Activated CD4-positive, alpha-beta T cell treated with anti-CD3 and anti-CD28 coated beads for 24 hours (primary cell): ENCODE measurements around the gene APOL4.
"Not testable (repeated sequence)": the region's sequence is repeated elsewhere in the genome, so short reads cannot be mapped to it uniquely, and the experiment has no call there.

Experiments used
- DNase-seq, 2 donors: peaks; one replicate each; pipeline ENCODE4 v3.0.0-alpha.2; 2020; ENCODE audit warnings: low read depth in 2 of 2

APOL4 gene

DNA sequence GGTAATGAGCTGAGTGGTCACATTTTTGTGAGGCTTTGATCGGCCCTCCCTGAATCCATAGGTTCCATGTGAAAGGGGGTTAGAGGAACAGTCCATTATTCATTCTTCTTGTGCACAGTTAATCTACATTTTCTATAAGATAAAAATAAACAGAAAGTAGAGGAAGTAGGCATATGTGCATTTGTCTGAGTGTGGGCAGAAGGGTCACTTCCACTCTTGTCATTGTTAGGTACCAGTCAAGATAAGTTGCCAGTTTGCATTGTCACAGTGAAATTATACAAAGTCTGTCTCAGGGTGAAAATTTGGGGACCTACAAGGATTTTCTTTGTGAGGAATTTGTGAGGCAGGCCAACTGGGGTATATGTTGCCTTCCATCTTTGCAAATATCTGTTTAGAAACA is 4.6 kb upstream of the APOL4 start:
- DNase-seq: no peak

DNA sequence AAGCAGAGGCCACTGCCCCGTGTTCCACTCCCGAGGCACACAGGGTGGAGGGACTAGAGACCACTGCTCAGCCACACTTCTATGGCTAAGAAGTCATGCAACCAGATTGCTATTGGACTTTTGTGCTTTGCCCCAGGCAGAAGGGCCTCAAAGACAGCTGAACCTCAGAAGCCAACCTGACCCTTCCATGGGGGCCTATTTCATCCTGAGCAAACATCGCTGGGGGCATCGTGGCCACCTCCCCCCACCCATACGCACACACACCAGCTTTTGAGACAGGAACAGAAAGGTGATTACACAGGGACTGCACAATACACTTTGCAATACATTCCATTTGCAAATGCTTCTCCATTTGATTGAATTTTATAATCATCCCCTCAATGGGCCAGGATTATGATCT is 4.0 kb upstream of the APOL4 start:
- not testable (repeated sequence) for DNase-seq

DNA sequence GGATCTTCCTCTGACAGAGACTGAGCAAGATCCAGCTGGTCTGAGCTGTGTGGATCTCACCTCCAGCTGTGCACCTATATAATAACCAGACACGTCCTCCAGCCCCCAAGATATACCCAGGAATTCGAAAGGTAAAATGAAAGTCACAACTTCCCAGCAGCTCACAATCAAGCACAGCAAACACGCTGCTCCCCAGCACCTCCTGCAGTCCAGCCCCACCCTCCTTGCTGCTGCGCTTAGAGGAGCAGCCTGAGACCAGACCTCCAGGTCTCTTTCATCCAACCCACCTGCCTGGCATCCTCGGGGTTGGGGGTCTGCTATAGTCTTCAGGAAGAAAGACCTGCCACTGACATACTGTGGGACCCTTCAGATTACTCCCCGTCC is 3.0 kb upstream of the APOL4 start:
- DNase-seq: no peak

DNA sequence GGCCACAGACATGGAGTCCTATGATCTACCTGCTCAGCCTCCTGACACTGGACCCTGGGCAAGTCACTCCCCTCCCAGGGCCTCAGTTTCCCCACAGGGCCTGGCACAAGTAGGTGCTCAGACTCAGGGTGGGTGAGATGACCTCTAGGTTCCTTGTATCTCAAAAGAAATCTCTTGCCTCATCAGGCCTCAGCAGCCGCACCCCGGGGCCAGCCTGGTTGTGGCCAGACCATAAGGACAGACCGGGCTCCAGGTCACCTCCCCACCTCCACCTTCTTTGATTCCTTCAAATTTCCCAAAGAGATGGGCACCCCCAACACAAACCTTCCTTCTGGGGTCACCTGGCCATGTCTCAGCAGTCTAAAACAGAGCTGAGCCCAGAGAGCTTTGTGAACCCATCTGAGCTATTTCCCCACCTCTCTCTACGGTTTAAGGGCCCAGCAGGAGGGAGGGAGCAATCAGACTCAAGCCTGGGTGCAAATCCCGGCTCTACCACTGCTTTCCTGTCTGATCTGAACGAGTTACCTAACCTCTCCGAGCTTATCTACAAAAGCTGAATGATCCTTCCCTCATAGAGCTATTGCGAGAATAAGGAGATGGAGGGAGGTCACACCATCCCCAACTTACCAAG is 2.5 kb upstream of the APOL4 start:
- no peak for DNase-seq

DNA sequence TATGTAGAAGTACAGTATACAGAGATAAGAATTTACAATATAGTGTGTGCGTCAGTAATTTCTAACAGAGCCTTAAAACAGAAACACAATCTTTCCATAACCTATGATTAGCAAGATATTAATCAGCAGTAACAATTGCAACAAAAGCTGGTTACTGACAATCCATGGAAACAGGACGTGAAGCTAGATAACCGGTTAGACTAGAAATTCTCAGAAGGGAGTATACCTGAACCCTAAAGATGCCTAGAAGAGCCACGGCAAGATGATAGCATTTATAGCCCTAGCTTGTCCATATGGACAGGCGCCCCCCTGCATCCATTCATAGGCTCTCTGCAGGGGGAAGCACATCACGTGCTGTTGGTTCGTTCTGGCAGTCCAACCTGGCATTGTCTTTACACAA is 1.8 kb upstream of the APOL4 start:
- not testable (repeated sequence) for DNase-seq

DNA sequence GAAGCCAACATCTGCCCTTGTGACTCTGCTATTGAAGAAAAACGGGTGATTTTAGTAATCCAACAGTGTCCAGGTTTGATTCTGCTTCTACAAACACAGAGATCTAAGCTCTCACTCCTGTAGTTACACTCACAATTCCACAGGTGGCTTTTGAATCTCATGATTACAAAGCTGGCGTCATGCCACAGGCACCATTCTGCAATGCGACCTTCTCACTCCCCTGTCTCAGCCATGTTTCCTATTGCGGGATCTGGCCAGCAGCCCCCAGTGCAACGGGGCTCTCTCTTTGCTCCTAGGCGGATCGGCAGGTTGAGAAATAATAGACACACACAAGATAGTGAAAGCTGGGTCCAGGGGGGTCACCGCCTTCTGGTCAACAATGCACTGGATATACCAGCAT is 1.3 kb upstream of the APOL4 start:
- DNase-seq: not testable (repeated sequence)

DNA sequence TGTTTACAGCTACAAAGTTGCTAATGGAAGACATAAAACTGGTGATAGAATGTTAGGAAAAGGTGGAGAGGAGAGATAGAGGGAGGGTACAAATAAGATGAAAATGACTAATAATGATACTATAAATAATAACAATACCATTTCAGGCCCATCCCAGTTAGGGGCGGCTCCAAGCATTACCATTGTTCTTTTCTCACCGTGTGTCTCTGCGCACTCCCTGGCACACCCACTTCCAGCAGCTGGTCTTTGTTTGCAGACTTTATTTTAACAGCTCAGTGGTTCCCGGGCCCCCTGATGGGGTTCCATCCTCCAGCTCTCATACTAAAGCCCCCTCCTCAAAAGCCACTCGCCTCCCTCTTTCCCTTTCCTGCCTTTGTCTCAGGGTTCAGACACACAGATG is 584 bp downstream of the APOL4 start:
- not testable (repeated sequence) for DNase-seq

DNA sequence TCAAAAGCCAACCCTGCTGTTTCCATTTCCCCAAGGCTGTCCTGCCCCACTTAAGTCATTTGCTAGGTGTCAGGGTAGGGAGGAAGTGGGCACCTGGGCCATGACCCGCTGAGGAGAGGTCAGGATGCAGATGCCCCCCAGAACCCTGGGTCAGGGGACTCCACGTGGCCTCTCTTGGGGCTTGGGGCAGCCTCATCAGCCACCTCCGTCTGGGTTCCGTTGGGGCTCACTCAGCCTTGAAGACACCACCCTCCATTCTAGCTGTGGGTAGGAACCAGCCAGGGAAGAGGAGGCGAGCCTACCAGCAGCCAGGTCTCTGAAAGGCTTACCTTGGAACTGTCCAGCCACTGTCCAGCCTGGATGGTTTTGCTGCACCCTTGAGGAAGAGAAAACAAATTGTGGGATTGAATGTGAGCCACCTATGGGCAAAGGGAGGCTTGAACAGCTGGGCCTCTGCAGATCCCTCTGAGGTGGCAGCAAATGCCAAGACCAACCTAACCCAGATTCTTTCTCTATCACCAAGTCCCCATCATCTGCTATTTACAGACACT is 2.5 kb downstream of the APOL4 start:
- no peak for DNase-seq

DNA sequence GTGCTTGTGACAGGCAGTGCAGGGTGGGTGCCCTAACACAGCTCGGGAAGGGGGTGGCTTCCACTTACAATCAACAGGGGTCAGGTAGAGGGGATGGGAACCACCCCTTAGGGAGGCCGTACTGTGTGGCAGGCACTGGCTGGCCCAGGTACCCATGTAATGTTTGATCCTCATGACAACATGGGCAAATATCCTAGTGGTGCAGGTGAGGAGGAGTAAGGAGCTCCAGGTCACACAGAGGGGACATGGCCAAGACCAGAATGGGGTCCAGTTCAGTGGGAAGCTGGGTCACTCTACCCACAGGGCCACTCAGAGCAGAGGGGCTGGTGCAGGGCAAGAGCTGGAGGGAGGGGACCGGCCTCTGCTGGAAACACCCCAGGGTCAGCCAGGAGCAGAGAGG is 3.1 kb downstream of the APOL4 start:
- DNase-seq: no peak

DNA sequence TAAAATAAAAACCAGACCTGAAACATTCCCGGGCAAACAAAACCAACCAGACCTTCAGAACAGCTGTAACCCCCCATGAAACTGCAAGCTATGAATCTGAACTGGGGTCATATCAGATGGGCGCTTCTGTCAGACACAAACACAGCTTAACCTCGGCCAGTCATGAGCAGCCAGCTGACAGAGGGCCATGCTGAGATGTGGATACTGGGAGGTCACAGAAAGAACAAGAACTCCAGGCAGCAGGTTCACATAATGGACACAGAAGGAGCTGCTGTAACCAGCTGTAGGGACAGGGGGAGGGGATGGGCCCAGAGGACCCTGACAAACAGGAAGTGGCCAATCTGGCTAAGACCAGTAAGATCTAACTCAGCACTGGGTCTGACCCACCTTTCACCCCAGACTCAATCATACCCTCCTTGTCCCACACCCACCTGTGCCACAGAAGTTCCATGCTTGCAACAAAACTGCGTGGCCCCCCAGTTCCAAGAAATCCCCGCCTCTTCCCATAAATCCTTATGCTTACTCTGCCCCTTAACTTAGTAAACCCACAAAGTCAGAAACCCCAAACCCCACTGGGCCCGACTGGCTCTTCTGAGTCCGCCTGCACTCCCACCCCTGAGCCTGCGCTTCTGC is 4.0 kb downstream of the APOL4 start:
- DNase-seq: no peak

DNA sequence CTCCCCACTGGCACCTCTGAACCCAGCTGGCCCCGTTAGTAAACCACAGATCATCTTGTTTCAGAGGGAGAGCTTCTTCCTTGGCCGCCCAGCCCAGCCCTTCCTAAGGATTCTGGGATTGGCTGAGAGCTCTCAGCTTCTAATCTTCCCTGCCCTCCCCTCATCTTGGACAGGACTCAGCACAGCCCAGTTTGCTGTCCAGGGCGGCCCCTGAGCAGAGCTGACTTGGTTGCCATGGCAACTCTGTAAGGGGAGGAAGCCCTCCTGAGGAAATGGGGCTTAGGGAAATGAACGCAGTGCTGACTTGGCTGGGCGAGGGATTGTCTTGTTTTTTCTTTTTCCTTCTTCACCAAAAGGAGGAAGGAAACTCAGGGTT is 4.6 kb downstream of the APOL4 start:
- DNase-seq: no peak

DNA sequence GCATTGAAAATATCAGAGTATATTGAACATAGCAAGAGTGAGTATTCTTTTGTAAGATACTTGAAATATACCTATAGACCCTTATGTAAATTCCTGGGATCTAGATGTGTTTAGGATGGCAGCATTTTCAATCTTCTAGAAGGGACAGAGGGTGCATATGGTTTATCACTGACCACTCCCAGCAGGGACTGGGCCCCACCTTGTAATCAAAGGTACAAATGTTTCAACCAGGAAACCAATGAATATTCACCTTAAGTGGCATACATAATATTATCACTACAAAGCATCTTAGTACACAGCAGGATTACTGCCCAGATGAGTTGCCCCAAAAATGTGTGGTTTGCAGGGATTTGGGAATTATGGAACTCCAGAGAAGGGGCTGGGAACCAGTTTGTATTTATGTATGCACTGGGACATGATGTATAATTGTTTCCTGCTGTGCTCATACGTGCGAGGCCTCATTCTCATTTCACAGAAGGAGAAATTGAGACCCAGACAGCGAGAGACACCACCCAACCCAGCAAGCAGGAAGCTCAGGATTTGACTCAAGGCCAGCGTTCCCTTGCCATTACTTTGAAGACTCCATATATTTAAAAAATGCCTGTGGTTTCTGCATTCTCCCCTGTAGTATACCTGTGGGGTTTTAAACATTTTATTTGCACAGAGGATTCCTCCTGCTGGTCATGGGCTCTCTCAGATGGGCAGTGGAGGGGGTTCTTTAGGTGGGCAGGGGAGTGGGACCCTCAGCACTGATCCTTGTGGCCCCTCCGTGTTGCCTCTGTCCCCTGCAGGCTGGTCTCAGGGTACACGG is 5.2 kb downstream of the APOL4 start:
- no peak for DNase-seq

DNA sequence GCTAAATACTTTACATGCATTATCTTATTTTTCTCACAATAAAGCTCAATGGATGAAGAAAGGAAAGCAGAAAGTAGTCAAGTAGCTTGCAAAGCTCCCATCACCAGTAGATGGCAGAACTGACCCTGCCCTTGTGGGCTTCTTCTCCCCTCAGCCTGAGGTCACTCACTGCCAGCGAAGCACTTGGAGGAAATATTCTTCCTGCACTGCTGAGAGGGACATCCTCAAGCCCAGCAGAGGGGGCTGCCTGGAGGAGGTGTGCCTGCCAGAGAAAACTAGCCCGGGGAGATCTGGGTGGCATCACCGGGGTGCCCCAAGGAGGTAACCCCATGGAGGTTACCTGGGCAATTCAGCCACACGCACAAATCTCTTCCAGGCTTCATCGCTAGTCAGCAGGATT is 6.6 kb downstream of the APOL4 start:
- peak; percentile 16 to 23 for DNase-seq

DNA sequence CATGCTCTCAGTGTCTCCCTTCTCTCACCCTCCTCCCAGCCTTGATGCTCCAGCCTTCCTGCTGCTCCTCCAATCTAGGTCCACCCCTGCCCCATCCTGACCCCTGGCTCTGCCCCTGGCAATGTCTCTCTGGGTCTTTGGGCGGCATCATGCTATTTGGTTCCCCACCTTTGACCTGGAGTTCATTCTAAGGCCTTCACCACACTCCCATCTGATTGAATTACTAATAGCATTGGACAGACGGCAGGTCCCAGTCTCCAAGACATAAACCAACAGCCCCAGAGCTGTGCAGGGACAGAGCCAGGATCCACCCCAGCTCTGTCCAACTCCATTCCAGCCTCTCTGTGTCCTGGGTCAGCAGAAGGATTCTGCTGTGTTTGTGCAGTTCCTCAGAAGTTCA is 7.2 kb downstream of the APOL4 start:
- no peak for DNase-seq

DNA sequence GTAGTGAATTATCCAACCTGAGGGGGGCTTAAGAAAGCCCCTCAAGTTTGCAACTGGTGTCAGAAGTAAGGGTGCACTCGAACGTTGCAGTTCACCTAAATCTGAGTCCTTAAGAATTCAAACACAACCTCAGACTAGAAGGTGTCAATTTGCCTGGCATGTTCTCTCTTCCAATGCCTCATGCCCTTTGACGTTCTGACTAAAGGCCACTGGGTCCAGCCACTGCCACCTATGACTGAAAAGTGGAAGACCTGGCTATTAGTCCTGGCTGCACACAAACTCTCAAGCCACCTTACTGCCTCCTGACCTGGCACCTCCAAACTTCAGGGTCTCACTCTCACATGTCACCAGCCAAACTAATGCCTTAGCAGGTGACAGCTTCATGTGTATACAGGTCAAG is 8.0 kb downstream of the APOL4 start:
- no peak for DNase-seq

DNA sequence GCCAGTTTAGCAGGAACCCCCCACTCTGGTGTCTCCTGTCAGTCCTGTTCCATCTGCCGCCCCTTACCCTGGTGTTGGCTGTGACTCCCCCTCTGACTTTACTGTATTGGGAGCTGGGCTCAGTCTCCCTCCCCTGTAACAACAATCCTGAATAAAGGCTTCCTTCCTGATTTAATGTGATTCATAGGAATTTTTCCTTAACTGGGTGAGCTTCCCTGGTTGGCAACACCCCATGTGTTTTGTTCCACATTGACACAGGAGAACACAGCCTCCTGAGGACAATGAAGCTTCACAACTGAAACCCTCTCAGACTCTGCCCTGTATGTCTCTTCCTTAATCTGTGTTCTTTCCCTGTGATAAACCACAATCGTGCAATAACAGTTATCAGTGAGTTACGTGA is 8.4 kb downstream of the APOL4 start:
- DNase-seq: no peak

DNA sequence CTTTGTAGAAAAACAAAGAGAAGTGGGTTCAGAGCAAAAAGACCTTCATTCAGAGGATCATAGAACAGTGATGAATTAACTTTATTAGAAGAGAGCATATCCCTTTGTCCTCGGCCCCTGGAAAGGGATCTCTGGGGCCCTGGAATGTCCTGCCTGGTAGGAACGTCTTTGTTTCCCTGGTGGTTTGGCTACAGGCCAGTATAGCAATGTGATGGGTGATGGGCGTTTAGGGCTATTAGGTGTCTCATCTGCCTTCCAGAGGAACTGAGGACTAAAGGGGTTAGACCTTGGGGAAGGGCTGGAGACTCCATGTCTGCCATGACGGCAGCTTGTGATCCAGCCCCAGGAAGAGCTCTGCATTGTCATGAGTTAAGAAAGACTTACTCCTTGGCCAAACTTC is 9.1 kb downstream of the APOL4 start:
- DNase-seq: no peak

DNA sequence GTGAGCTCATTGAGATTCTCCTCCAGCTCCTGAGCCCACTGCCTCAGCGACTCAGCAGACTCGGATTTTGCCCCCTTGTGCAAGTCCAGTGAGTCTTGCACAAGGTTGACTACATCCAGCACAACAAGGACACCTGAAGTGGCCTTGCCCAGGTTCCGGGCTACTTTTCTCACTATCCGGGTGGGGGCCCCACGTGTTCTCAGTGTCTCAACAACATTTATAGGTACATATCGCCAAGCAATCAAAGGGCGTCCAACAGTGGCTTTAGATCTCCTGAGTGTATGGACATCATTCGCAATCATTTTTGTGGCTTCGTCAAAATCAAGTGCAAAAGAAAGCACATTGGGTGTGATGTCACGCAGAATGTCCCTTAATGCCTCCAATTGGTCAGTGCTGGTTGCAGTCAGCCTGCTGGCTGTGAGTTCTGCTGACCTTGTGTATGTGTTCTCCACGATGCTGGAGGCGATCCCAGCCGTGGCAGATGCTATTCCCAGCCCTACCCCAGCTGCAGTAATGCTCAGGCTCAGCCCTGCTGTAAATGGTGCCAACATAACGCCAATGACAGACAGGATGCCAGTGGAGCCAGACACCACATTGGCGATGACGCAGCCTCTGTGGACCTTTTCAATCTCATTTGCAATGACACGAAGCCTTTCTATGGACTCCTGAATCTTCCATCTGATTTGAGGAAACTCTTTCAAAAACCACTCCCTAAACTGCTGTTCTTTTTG is 10.3 kb downstream of the APOL4 start:
- DNase-seq: no peak

DNA sequence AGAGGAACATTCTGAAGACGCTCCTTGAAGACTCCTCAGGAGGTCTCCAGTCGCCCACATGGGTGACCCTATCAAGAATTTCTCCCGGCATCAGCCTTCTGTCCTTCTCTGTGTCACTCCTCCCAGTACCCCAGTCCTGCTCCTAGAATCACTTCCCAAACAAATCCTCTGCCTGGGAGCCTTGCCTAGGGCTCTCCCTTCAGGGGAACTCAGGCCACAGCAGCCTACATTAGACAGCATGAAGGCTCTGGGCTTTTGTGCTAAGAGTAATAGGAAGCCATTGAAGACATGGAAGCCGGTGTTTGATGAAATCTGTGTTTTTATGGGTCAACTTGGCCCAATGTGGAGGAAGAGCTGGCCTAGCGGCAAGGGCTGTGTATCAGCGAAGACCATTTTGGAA is 13.7 kb downstream of the APOL4 start:
- not testable (repeated sequence) for DNase-seq

DNA sequence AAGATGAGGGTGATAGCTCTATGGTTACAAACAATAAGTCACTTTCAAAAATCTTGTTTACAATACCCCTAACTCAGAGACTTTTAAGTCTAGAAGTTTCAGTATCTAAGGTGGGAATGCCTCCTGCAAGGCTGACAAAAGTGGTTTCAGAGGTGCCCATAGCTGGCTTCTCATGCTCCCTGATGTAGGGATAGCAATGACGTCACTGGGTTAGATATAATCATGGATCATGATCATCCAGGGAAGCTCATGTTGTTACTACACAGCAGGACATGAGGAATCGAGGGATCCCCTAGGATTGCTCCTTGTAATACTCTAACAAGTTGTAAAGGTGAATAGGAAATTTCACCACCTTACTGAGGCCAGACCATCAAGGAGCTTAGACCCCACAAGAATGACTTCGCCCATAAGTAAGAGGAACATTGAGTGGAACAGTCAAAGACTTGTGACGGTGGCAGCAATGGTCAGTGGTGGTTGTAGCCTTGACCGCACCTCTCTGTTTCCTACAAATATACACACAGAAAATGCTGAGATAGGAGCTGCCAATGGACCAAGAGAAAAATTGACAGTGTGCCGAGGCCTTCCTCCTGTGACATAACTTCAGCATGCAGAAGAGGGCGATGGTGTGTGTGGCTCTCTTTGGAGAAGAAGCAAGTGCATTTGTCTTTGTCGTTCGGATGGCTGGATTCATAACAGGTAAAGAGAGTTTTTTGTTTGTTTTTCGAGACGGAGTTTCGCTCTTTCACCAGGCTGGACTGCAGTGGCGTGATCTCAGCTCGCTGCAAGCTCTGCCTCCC is 15.6 kb downstream of the APOL4 start:
- DNase-seq: no peak

DNA sequence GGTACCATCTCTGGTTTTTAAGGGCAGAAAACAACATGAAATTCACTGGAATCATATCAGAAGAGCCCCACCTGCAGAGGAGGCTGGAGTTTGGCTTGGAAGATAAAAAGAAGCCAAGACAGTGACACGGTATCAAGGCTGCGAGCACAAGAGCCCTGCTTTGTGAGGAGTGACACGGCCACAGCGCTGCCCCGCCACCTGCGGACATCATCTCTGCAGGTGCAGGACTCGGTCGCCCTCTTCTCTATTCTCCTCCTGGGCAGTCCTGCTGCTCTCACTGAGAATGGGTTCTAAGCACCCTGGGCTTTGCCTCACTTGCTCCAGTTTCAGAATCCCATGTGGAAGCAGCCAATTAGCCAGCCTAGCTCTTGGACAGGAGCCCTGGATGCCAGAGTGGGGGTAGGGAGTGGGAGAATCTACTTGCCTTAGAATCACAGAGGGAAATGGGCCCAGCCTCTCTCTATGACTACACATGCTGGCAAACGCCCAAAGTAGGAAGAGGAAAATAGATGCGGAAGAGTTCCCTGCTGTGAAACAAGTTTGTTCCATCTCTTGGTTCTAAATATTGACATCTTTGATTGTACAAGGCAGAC is 17.1 kb downstream of the APOL4 start:
- no peak for DNase-seq
